Dedifferentiated amniotic fluid mesenchymal stem cell (primary cell): ENCODE data around the gene PRDM12.

Experiments
- DNase-seq: peaks from one replicate; pipeline ENCODE4 v3.0.0-alpha.2; 2016; ENCODE audit errors: extremely low spot score

Gene PRDM12

DNA sequence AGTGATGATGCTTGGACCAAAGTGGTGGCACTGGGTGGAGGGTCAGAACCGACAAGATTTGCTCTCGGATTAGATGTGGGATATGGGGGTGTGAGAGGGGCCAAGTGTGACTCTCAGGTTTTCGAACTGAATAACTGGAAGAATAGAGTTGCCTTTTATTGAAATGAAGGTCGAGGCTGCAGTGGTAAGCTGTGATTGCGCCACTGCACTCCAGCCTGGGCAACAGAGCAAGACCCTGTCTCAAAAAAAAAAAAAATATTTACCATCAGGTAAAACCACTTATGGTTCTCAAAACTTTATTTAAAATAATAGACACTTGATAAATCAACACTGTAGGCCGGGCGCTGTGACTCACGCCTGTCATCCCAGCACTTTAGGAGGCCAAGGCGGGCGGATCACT is 56.4 kb downstream of the PRDM12 start:
- DNase-seq, result no peak

- no peak for DNase-seq
Measured at GRCh38 chr9:130728721-130729120, 64.3 kb downstream of the PRDM12 start.

GRCh38 chr9:130729145-130729544 is 64.8 kb downstream of the PRDM12 start:
- no peak for DNase-seq

DNA sequence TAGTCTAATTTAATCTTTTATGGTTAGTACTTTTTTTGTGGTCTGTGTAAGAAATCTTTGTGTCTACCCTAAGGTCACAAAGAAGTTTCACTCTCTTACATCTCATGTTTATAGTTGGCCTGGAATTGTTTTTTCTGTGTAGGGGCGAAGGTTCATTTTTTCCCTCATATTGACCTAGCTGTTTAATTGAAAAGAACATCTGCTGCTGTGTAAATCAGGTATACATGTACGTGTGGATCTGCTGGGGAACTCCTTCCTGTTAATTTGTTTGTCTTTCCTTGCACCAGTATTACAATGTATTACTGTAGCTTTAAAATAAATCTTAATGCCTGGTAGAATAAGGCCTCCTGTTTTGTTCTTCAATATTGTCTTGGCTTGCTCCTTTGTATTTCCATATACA is 67.0 kb downstream of the PRDM12 start:
- DNase-seq, result no peak

DNA sequence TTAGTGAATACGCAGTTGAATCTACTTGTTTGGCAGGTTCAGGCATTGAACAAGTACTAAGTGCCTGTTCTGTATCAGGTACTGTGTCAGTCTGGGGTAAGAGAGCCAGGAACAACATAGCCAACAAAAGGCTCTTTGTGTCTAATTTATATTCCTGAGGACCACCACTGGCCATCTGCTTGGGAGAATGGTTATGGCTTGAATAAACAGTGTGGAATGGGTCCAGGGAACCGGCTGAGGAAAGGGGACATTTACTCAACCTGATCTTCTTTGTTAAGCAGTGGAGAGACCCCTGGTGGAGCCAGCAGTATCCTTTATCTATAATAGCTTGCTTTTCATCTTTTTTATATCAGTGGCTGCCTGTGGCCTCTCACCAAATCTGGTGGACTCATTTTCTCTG is 67.7 kb downstream of the PRDM12 start:
- no peak for DNase-seq
